B cell (primary cell): ENCODE data around the gene FGL2. TPM values are rescaled to one million over a fixed set of nuclear protein-coding genes. Genes with fewer than 3 reads are reported as not detected.

ENCODE experiments used
- ATAC-seq: fragments of 200-7000 bp; cut with Tn5 transposase; one replicate; pipeline ENCODE4 v1.10.0; 2021; ENCODE audit warnings: low read depth, mild to moderate bottlenecking, moderate number of reproducible peaks, moderate library complexity
- CTCF ChIA-PET: fragments of 350-600 bp; sonication (Branson Sonifier 250); formaldehyde crosslinking; loops from one replicate; lab custom pipeline; 2021; ENCODE audit warnings: antibody characterized with exemption, inconsistent platforms; lab: Charles Lee
- POLR2A ChIA-PET: fragments of 350-600 bp; sonication (Branson Sonifier 250); formaldehyde crosslinking; loops from one replicate; lab custom pipeline; 2021; ENCODE audit warnings: antibody characterized with exemption; lab: Charles Lee
- DNase-seq: peaks from one replicate; pipeline ENCODE4 v3.0.0; 2013
- H2AFZ ChIP-seq: 2 replicates; pipeline ENCODE4 v1.6.1; 2012; ENCODE audit warnings: mild to moderate bottlenecking, low read depth, low read length; ENCODE audit not compliant: insufficient read depth, poor library complexity, severe bottlenecking
- H3K27ac ChIP-seq, 2 donors: 1 replicate in 1 of 2; 2 replicates in 1 of 2; pipeline ENCODE4 v1.5.1; 2012 to 2013; ENCODE audit warnings: low read length in 2 of 2, mild to moderate bottlenecking in 2 of 2, moderate library complexity in 1 of 2
- H3K27me3 ChIP-seq, 4 experiments: fragments of 200-600 bp in 1 of 4; sonication (generic) in 1 of 4; replicated peaks in 1 of 4; 1 replicate in 2 of 4; 2 replicates in 2 of 4; pipeline versions ENCODE4 v1.6.1 to v1.7.0; 2013 to 2016; ENCODE audit warnings: low read length in 3 of 4, mild to moderate bottlenecking in 2 of 4, mixed read lengths in 1 of 4, moderate library complexity in 1 of 4; ENCODE audit not compliant: insufficient read depth in 4 of 4, control insufficient read depth in 3 of 4; ENCODE audit errors: control extremely low read depth in 1 of 4
- H3K36me3 ChIP-seq, 2 experiments: replicated peaks in 1 of 2; 1 replicate in 1 of 2; 2 replicates in 1 of 2; pipeline versions ENCODE4 v1.6.1 to v1.7.1; 2013; ENCODE audit warnings: low read length in 1 of 2; ENCODE audit not compliant: insufficient read depth in 2 of 2, control insufficient read depth in 1 of 2; ENCODE audit errors: control extremely low read depth in 1 of 2, extremely low read depth in 1 of 2
- H3K4me1 ChIP-seq, 2 donors: fragments of 200-600 bp in 1 of 2; sonication (generic) in 1 of 2; 1 replicate in 1 of 2; 2 replicates in 1 of 2; pipeline versions ENCODE4 v1.5.1 to v1.6.1; 2013 to 2017; ENCODE audit warnings: low read length in 2 of 2; ENCODE audit not compliant: control insufficient read depth in 2 of 2, insufficient read depth in 2 of 2
- H3K4me2 ChIP-seq: replicated peaks from 2 replicates; pipeline ENCODE3; 2012; ENCODE audit warnings: mild to moderate bottlenecking, low read depth, low read length; ENCODE audit not compliant: poor library complexity, severe bottlenecking
- H3K4me3 ChIP-seq, 5 experiments: fragments of 200-600 bp in 1 of 5; sonication (generic) in 1 of 5; 1 replicate in 3 of 5; 2 replicates in 2 of 5; pipeline versions ENCODE4 v1.5.1 to v1.7.0; 2011 to 2016; ENCODE audit warnings: low read length in 4 of 5, mild to moderate bottlenecking in 4 of 5, low read depth in 2 of 5, control low read depth in 1 of 5, moderate library complexity in 1 of 5; ENCODE audit not compliant: insufficient read depth in 1 of 5; ENCODE audit errors: control extremely low read depth in 1 of 5, extremely low read depth in 1 of 5
- H3K79me2 ChIP-seq: fragments of 200-600 bp; sonication (generic); one replicate; pipeline ENCODE4 v1.6.0; 2016; ENCODE audit warnings: low read length; ENCODE audit not compliant: control insufficient read depth, insufficient read depth
- H3K9ac ChIP-seq: fragments of 200-600 bp; sonication (generic); 2 replicates; pipeline ENCODE4 v1.6.1; 2017; ENCODE audit warnings: mild to moderate bottlenecking, low read length, moderate library complexity
- H3K9me3 ChIP-seq, 3 donors: one replicate each; pipeline versions ENCODE4 v1.6.1 to v1.7.1; 2013; ENCODE audit warnings: low read length in 2 of 3; ENCODE audit not compliant: control insufficient read depth in 2 of 3, insufficient read depth in 1 of 3; ENCODE audit errors: control extremely low read depth in 1 of 3
- H4K20me1 ChIP-seq: 2 replicates; pipeline ENCODE4 v1.6.0; 2012; ENCODE audit warnings: mild to moderate bottlenecking, low read length; ENCODE audit not compliant: insufficient read depth, control insufficient read depth, poor library complexity, severe bottlenecking
- H3K27ac Mint-ChIP-seq: one replicate; pipeline ENCODE4 v1.8.0; 2021; ENCODE audit warnings: mixed read lengths
- H3K27me3 Mint-ChIP-seq: one replicate; pipeline ENCODE4 v1.8.0; 2021; ENCODE audit warnings: mixed read lengths
- H3K4me1 Mint-ChIP-seq: one replicate; pipeline ENCODE4 v1.8.0; 2021; ENCODE audit warnings: mixed read lengths
- H3K4me3 Mint-ChIP-seq: one replicate; pipeline ENCODE4 v1.8.0; 2021; ENCODE audit warnings: mixed read lengths
- H3K9me3 Mint-ChIP-seq: one replicate; pipeline ENCODE4 v1.8.0; 2022; ENCODE audit warnings: mixed read lengths; ENCODE audit not compliant: insufficient read depth
- EZH2 ChIP-seq: IDR thresholded peaks from 2 replicates; pipeline ENCODE4 v1.6.1; 2012; ENCODE audit warnings: borderline replicate concordance, low read depth, mild to moderate bottlenecking, moderate library complexity, low read length; ENCODE audit not compliant: insufficient read depth, poor library complexity, severe bottlenecking
- WGBS: methylation state at CpG from one replicate; pipeline ENCODE4 v1.1.5; 2013; ENCODE audit warnings: missing lambda C conversion rate; ENCODE audit not compliant: insufficient coverage; 5-methylcytosine and 5-hydroxymethylcytosine counted together
- intact Hi-C: fragments of 100-400 bp; cut with micrococcal nuclease; formaldehyde crosslinking; loops from one replicate; pipeline ENCODE4 v1.10.0; 2022
- polyA plus RNA-seq: library from polyadenylated mRNA; depleted of rRNA; stranded (reverse); fragments of >200 nt; gene quantifications from 2 replicates; pipeline ENCODE4 v1.2.3, GENCODE V29; 2012
- total RNA-seq, 2 donors: library from RNA; stranded (reverse); fragments of 120-200 nt in 1 of 2; gene quantifications; 1 replicate in 1 of 2; 2 replicates in 1 of 2; pipeline versions ENCODE4 v1.2.3 to v1.2.4, GENCODE V29; 2013 to 2022
- TF ChIP-seq, protein P1 (sequence below): fragments of 200-600 bp; IDR thresholded peaks from one replicate; pipeline ENCODE4 v1.8.0; 2022; ENCODE audit warnings: antibody characterized with exemption, mild to moderate bottlenecking

FGL2 gene
- total and polyA plus RNA-seq, 2 donors (not counting 1 experiment from before 2014, with no cell fraction given) = 2.1 to 7.0 TPM

DNA sequence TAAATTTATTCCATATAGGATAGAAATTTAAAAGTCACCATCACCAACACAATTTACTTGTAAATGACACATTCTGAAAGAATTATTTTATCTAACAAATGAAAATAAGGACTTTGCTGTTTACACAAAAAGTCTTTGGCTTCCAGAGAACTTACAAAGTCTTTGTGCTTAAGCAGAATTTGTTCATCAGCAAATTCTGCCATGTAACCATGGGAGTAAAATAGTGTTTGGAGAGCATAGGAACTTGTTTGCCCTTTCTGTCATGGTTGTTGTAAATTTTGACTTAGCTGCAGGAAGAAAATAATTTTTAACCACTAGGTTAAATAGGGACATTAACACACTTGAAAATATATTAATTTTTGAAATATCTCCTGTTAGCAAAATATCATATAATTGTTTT lies 15.2 kb downstream of the FGL2 start:
- Mint-ChIP-seq H3K27ac (no peak overlapping the region), H3K4me3 (no peak overlapping the region), H3K4me1 (peaks cover 8% of the 10 kb centered on the region), H3K9me3 (no peaks in the 10 kb centered on the region), H3K27me3 (no peaks in the 10 kb centered on the region)
- no peak overlapping the region for H2AFZ ChIP-seq
- no peaks in the 10 kb centered on the region for H3K79me2 ChIP-seq
- no peaks in the 10 kb centered on the region for H3K27me3 ChIP-seq
- H4K20me1 ChIP-seq = no peaks in the 10 kb centered on the region
- DNase-seq = no peak
- no peak overlapping the region for H3K9ac ChIP-seq
- ChIA-PET POLR2A (interaction anchor here (0.5 kb wide), 1 partner anchor 354 kb away, joined by 4 read pairs; no protein-coding TSS in a partner anchor), CTCF (no interaction called here)
- TF ChIP-seq, protein P1, sequence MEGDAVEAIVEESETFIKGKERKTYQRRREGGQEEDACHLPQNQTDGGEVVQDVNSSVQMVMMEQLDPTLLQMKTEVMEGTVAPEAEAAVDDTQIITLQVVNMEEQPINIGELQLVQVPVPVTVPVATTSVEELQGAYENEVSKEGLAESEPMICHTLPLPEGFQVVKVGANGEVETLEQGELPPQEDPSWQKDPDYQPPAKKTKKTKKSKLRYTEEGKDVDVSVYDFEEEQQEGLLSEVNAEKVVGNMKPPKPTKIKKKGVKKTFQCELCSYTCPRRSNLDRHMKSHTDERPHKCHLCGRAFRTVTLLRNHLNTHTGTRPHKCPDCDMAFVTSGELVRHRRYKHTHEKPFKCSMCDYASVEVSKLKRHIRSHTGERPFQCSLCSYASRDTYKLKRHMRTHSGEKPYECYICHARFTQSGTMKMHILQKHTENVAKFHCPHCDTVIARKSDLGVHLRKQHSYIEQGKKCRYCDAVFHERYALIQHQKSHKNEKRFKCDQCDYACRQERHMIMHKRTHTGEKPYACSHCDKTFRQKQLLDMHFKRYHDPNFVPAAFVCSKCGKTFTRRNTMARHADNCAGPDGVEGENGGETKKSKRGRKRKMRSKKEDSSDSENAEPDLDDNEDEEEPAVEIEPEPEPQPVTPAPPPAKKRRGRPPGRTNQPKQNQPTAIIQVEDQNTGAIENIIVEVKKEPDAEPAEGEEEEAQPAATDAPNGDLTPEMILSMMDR = no peak
- TF ChIP-seq EZH2 = no peak
- no peaks in the 10 kb centered on the region for H3K9me3 ChIP-seq
- H3K36me3 ChIP-seq = no peaks in the 10 kb centered on the region
- H3K4me2 ChIP-seq = no peak overlapping the region
- intact Hi-C loops = no loop called here
- no peak overlapping the region for H3K4me3 ChIP-seq
- H3K4me1 ChIP-seq = peaks cover 8% of the 10 kb centered on the region in 2 donors
- no peak overlapping the region for H3K27ac ChIP-seq
- ATAC-seq = no peak

DNA sequence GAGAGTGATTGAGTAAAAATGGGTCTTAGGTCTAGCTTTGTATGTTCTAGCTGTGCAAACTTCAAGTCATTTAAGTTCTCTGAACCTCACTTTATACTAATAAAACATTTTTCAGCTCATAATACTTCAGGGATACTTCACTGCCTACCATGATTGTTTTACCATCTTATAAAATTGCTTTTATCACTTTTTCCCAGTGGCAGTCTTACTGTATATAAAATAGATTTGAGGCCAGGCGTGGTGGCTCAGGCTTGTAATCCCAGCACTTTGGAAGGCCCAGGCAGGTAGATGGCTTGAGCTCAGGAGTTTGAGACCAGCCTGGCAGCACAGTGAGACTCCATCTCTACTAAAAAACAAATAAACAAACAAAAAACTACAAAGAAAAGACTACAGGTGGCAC lies 17.4 kb downstream of the FGL2 start:
- DNase-seq (no peak), ATAC-seq (no peak)
- Histone ChIP-seq H2AFZ (no peak overlapping the region), H4K20me1 (no peaks in the 10 kb centered on the region), H3K4me1 (no peaks in the 10 kb centered on the region), H3K9me3 (no peaks in the 10 kb centered on the region), H3K9ac (no peak overlapping the region), H3K79me2 (no peaks in the 10 kb centered on the region), H3K4me3 (no peak overlapping the region), H3K27ac (no peak overlapping the region), H3K4me2 (no peak overlapping the region), H3K36me3 (no peaks in the 10 kb centered on the region), H3K27me3 (no peaks in the 10 kb centered on the region)
- Mint-ChIP-seq H3K27ac (no peak overlapping the region), H3K27me3 (no peaks in the 10 kb centered on the region), H3K9me3 (no peaks in the 10 kb centered on the region), H3K4me1 (no peaks in the 10 kb centered on the region), H3K4me3 (no peak overlapping the region)
- no CpG with 5 or more reads among the region's 1 CpG for WGBS
- intact Hi-C loops = no loop called here
- POLR2A ChIA-PET = no interaction called here
- TF ChIP-seq, protein P1 = no peak
- TF ChIP-seq EZH2 = no peak
- CTCF ChIA-PET = no interaction called here
